NCI-H2081 (cell line): ENCODE data around the gene TMEM240.
"Not testable (repeated sequence)": the region's sequence is repeated elsewhere in the genome, so short reads cannot be mapped to it uniquely, and the experiment has no call there.

Source experiments
- DNase-seq, 2 experiments: peaks; one replicate each; lab custom pipeline; 2025; lab: John Stamatoyannopoulos, UW

Gene TMEM240

DNA sequence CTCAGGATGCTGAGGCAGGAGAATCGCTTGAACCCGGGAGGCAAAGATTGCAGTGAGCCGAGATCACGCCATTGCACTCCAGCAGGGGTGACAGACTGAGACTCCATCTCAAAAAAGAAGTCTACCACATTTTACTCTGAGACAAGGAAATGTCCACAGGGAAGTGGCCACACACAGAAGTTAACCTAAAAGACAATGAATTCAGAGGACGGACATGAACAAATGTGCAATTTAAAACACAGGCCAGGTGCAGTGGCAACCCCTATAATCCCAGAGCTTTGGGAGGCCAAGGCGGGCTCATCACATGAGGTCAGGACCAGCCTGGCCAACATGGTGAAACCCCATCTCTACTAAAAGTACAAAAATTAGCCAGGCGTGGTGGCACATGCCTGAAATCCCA lies 17.3 kb upstream of the TMEM240 start:
- DNase-seq, result not testable (repeated sequence)

DNA sequence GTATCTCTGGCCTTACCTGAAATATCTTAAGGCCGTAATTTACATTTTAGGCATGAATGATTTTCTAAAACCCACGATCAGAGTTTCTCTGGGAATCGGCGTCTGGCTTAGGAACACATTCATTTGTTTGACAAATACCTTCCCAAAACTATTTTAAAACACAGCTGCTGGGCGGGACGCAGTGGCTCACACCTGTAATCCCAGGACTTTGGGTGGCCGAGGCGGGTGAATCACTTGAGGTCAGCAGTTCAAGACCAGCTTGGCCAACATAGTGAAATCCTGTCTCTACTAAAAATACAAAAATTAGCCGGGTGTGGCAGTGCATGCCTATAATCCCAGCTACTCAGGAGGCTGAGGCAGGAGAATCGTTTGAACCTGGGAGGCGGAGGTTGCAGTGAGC lies 16.5 kb upstream of the TMEM240 start:
- not testable (repeated sequence) for DNase-seq

GRCh38 chr1:1556505-1556904 lies 16.1 kb upstream of the TMEM240 start:
- no peak for DNase-seq

DNA sequence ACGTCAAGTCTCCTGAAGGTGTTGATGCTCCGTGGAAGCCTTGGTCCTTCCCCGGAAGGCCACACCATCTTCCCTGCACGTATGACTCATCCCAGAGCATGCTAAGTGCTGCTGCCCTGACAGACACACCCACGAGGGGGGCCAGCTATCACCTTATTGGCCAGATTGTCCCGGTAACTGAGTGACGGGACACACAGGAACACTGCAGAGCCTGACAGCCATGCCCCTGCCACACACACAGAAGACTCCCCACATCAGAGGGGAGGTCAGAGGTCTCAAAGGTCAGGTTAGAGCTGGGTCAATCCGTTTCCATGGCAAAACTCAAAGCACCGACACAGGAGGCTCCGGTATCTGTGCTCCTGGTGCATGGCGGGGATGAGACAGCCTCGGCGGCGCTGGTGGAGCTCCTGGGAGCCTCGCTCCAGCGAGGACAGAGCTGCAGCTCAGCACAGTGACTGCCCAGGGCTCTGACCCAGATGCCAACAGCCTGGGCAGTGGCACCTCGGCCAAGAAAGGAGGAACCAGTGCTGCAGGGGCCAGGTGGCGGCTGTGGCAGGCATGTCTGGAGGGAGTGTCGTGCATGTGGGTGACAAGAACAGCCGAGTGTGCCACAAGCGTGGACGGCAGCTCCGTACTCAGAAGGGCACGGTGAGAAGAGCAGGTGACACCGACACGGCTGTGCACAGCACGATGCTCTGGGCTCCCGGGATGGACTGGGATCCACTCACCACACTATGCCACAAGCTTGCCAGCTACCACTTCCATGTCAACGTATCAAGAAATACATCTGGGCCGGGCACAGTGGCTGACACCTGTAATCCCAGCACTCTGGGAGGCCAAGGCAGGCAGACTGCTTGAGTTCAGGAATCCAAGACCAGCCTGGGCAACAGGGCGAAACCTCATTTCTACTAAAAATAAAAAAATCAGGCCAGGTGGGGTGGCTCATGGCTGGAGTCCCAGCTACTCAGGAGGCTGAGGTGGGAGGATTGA lies 14.8 kb upstream of the TMEM240 start:
- DNase-seq, result no peak

- no peak for DNase-seq
These were observed 14.1 kb upstream of the TMEM240 start for GRCh38 chr1:1554550-1554925.

GRCh38 chr1:1553821-1554494 lies 13.5 kb upstream of the TMEM240 start:
- DNase-seq, result no peak

DNA sequence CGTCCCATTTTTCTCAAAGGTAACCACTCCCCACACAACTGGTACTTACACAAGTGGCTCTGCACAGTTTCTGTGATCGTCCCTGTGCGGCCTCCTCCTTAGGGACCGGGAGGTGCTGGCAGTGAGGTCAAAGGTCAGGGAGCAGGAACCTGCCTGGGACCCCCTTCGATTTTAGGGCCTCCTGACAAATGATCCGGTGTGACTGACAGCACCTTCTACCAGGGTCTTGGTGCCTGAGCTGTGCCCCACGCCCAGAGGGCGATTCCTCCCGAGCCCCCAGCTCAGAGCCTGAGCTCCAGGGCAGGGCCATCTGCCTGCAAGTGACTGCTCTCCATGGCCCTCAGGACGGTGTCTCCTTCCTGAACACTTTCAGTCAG lies 11.8 kb upstream of the TMEM240 start:
- DNase-seq, result no peak

GRCh38 chr1:1551524-1552262 lies 11.3 kb upstream of the TMEM240 start:
- no peak for DNase-seq

DNA sequence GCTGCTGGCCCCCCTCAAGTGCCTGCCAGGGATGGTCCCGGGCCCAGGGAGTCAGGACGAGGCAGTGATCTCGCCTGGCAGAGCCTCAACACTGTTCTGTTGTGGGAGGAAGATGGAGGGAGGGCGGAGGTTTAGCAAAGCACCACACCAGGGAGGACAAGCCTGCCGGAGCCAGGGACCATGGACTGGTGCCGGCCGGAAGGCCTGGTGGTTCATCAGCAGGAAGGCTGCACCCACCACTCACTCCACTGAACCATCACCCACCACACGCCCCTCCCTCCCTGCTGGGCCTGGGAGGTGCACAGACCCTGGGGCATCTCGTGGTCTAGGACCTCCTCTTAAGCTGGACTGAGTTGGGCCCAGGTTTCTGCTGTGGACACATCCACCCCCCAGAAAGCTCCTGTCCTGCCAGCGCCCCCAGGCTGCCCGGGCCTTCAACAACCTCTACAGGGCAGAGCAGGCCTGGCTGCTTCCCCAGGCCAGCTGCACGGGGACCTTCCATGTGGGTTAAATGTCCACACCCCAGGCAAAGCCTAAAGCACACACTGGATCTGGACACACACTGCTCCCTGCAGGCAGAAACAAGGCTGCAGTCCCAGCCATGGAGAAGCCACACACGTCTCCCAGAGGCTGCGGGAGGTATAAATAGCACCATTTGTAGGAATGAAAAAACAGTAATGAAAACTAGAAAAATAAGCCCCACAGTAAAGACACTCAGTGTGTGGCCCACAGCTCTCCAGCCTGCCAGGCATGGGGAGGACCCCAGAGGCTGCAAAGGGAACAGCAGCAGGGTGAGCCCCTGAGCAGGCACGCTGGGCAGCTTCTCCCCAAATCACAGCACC lies 10.4 kb upstream of the TMEM240 start:
- no peak for DNase-seq

- DNase-seq, result no peak
These were observed 9.7 kb upstream of the TMEM240 start for GRCh38 chr1:1550087-1550486.

- DNase-seq, result no peak
These were observed 8.2 kb upstream of the TMEM240 start for GRCh38 chr1:1548591-1548990.

DNA sequence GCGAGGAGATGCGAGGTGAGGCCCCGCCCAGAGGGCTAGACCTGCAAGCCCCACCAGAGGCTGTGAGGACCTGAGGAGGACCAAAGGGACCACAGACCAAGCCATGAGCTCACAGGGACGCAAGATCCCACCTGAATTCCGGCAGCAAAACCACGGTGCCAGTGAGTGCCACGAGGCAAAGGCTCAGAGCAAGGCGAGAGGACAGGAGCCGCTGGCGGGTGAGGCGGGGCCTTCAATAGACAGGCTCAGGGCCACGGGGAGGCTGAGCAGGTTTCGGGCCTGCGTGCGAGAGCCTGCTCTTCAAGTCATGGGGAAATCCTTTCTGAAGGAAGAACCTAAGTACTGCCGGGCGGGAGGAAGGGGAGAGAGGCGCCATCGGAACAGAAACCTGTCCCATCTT lies 7.1 kb upstream of the TMEM240 start:
- DNase-seq, result no peak

- DNase-seq, result no peak
These were observed 6.6 kb upstream of the TMEM240 start for GRCh38 chr1:1547011-1547410.

DNA sequence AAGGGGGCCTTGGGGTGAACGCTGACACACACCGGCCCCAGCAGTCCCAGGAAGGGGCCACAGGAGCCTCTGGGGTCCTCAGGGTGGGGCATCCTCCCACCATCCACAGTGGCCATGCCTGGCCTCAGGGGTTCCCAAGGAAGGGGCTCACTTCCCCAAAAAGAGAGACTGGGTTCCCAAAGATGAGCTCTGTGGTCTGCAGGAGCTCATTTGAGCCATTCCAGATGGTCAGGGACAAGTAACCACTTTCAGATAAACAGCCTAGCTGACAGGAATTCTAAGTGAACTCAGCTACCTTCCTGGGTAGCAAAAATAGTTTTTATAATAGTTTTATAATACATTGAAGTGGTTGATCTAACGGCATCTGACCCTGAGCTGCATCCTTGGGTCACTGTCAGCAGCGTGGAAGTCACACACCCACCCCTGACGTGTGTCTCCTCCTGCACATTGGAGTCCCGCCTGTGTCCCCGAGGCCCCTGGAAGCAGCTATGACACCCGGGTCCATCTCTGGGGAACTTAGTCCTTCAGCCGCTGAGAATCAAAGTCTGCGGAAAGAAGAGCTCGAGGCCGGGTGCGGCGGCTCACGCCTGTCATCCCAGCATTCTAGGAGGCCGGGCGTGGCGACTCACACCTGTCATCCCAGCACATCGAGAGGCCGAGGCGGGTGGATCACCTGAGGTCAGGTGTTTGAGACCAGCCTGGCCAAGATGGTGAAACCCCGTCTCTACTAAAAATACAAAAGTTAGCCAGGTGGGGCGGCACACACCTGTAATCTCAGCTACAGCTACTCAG lies 5.7 kb upstream of the TMEM240 start:
- no peak for DNase-seq

DNA sequence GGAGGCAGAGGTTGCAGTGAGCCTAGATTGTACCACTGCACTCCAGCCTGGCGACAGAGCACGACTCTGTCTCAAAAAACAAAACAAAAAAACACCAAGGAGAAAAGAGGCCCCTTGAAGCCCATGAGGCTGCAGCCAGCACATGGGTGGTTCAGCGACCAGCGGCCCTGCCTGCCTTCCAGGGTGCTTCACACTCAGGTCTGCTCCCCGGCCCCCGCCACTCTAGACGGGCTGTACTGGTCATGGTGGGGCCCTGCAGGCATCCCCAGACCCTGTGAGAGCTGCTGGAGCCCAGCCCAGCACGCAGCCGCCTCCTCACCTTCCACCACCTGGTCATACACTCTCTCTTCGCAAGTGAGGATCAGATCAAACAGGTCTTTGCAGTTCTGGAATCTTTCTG lies 4.1 kb upstream of the TMEM240 start:
- DNase-seq, result no peak

- DNase-seq, result no peak
These were observed 3.3 kb upstream of the TMEM240 start for GRCh38 chr1:1543706-1544099.

DNA sequence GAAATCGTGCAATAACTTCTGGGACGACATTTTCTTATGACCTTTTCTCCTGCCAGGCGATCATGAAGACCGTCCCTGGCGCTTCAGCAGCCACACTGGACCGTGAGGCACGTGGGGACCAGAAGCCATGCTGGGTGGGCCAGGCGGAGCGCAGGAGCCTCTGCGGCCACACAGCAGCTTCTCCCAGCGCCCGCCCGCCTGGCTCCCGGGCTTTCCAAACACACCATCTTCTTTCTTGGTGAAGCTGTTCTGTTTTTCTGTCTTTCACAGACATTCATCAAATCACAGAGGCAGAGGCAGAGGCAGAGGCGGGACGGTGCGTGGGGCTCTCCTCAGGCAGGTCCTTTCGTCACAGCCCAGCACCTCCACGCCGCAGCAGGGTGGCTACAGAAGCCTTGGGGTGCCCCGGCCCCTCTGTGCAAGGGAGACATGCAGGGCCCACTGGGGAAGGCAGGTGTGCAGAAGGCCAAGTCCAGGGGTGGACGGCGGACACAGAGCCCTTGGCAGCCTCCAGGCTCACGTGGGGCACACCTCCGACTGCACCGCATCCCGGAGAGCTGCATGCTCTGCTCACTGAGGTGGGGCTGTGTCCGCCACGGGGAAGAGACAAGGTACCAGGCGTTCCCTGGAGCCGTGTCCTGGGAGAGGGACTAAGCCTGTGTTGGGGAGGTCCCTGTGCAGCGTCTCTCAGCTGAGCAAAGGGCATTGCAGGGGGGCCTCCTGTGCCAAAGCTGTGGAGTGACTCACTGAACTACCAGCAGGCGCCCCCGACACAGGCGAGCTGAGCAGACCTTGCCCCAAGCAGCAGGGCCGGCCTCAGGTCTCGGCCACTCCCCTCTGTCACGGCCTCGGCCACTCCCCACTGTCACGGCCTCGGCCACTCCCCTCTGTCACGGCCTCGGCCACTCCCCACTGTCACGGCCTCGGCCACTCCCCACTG lies 2.6 kb upstream of the TMEM240 start:
- no peak for DNase-seq

GRCh38 chr1:1541956-1542765 lies 1.7 kb upstream of the TMEM240 start:
- no peak for DNase-seq
